Amygdala (tissue), 56 donors: ENCODE measurements around the gene SERPINB12.

Experiments
- DNase-seq, 56 donors: peaks; one replicate each; lab custom pipeline; 2025; lab: John Stamatoyannopoulos, UW

The SERPINB12 gene

GRCh38 chr18:63592471-63592870 lies 50.3 kb downstream of the SERPINB12 start:
- DNase-seq = no peak

GRCh38 chr18:63596964-63597363 lies 54.8 kb downstream of the SERPINB12 start:
- DNase-seq = no peak

- no peak for DNase-seq
Measured at GRCh38 chr18:63603355-63603754, 61.2 kb downstream of the SERPINB12 start.

- no peak for DNase-seq
Measured at GRCh38 chr18:63603772-63604171, 61.6 kb downstream of the SERPINB12 start.

- peak in 1 of 56 donors; percentile 41 for DNase-seq
Measured at GRCh38 chr18:63604791-63605567, 62.8 kb downstream of the SERPINB12 start.

GRCh38 chr18:63606526-63606925 lies 64.4 kb downstream of the SERPINB12 start:
- DNase-seq = no peak

- DNase-seq = no peak
Measured at GRCh38 chr18:63613420-63613819, 71.3 kb downstream of the SERPINB12 start.

GRCh38 chr18:63617049-63617914 lies 75.1 kb downstream of the SERPINB12 start:
- no peak for DNase-seq

- DNase-seq = no peak
Measured at GRCh38 chr18:63617915-63618234, 75.7 kb downstream of the SERPINB12 start.
